ENCODE data around the gene PREX1.

PREX1 gene

GRCh38 chr20:48597521-48598302 is 230.1 kb downstream of the PREX1 start:
- no peak for DNase-seq

- DNase-seq: no peak
Measured at GRCh38 chr20:48596334-48596898, 231.4 kb downstream of the PREX1 start.

- no peak for DNase-seq
Measured at GRCh38 chr20:48595495-48596333, 232.1 kb downstream of the PREX1 start.

- DNase-seq: no peak
Measured at GRCh38 chr20:48594533-48594932, 233.3 kb downstream of the PREX1 start.

- DNase-seq: no peak
Measured at GRCh38 chr20:48592107-48592940, 235.5 kb downstream of the PREX1 start.

GRCh38 chr20:48586730-48587129 is 241.1 kb downstream of the PREX1 start:
- no peak for DNase-seq

- DNase-seq: no peak
Measured at GRCh38 chr20:48585061-48585870, 242.5 kb downstream of the PREX1 start.

- DNase-seq: no peak
Measured at GRCh38 chr20:48584391-48585060, 243.3 kb downstream of the PREX1 start.

- no peak for DNase-seq
Measured at GRCh38 chr20:48583801-48584200, 244.0 kb downstream of the PREX1 start.

GRCh38 chr20:48583171-48583570 is 244.6 kb downstream of the PREX1 start:
- no peak for DNase-seq

- DNase-seq: no peak
Measured at GRCh38 chr20:48582673-48582985, 245.2 kb downstream of the PREX1 start.

- DNase-seq: no peak
Measured at GRCh38 chr20:48581167-48581566, 246.6 kb downstream of the PREX1 start.

- DNase-seq: no peak
Measured at GRCh38 chr20:48578397-48579098, 249.3 kb downstream of the PREX1 start.

- DNase-seq: no peak
Measured at GRCh38 chr20:48577557-48577956, 250.2 kb downstream of the PREX1 start.

GRCh38 chr20:48574383-48574782 is 253.4 kb downstream of the PREX1 start:
- no peak for DNase-seq
